GM23338 (cell line): ENCODE data around the gene DNASE1. TPM values are rescaled to one million over a fixed set of nuclear protein-coding genes. Genes with fewer than 3 reads are reported as not detected.

Experiments used
- ATAC-seq: fragments of 200-7000 bp; cut with Tn5 transposase; 3 replicates; pipeline ENCODE4 v1.9.1; 2020
- DNase-seq: peaks from one replicate; pipeline ENCODE4 v3.0.0-alpha.2; 2015; ENCODE audit warnings: low spot score
- H2AFZ ChIP-seq: fragments of 200-600 bp; sonication (generic); 2 replicates; pipeline ENCODE4 v1.8.0; 2016; ENCODE audit warnings: antibody characterized with exemption, mild to moderate bottlenecking, moderate library complexity
- H3F3A ChIP-seq: fragments of 200-600 bp; sonication (generic); replicated peaks from 2 replicates; pipeline ENCODE4 v1.8.0; 2017; ENCODE audit warnings: antibody characterized with exemption, mixed run types, low read depth
- H3K27ac ChIP-seq: fragments of 200-600 bp; sonication (generic); 2 replicates; pipeline ENCODE4 v1.6.1; 2016; ENCODE audit warnings: low read depth
- H3K27me3 ChIP-seq: fragments of 200-600 bp; sonication (generic); 2 replicates; pipeline ENCODE4 v1.8.0; 2016; ENCODE audit warnings: mild to moderate bottlenecking, mixed run types, moderate library complexity; ENCODE audit not compliant: insufficient read depth
- H3K36me3 ChIP-seq: fragments of 200-600 bp; sonication (generic); 2 replicates; pipeline ENCODE4 v1.8.0; 2016; ENCODE audit warnings: mild to moderate bottlenecking; ENCODE audit not compliant: insufficient read depth
- H3K4me1 ChIP-seq: fragments of 200-600 bp; sonication (generic); 2 replicates; pipeline ENCODE4 v1.8.0; 2016; ENCODE audit warnings: mild to moderate bottlenecking, moderate library complexity; ENCODE audit not compliant: insufficient read depth
- H3K4me2 ChIP-seq: fragments of 200-600 bp; sonication (generic); 2 replicates; pipeline ENCODE4 v1.7.1; 2017; ENCODE audit warnings: mixed run types
- H3K4me3 ChIP-seq: fragments of 200-600 bp; sonication (generic); 2 replicates; pipeline ENCODE4 v1.6.1; 2016; ENCODE audit warnings: mixed run types
- H3K79me2 ChIP-seq: fragments of 200-600 bp; sonication (generic); replicated peaks from 2 replicates; pipeline ENCODE4 v1.8.0; 2017; ENCODE audit warnings: mild to moderate bottlenecking; ENCODE audit not compliant: insufficient read depth
- H3K9me2 ChIP-seq: fragments of 200-600 bp; sonication (generic); 2 replicates; pipeline ENCODE4 v1.8.0; 2017; ENCODE audit not compliant: insufficient read depth
- H4K20me1 ChIP-seq: fragments of 200-600 bp; sonication (generic); replicated peaks from 2 replicates; pipeline ENCODE4 v1.8.0; 2017; ENCODE audit warnings: mild to moderate bottlenecking; ENCODE audit not compliant: insufficient read depth
- H3K27ac Mint-ChIP-seq: 2 replicates; pipeline ENCODE4 v1.8.0; 2020; ENCODE audit warnings: inconsistent platforms, mild to moderate bottlenecking, moderate library complexity, mixed read lengths
- H3K27me3 Mint-ChIP-seq: 3 replicates; pipeline ENCODE4 v1.8.0; 2022; ENCODE audit warnings: low read depth, mild to moderate bottlenecking, moderate library complexity, mixed read lengths, inconsistent platforms; ENCODE audit not compliant: insufficient read depth, poor library complexity
- H3K36me3 Mint-ChIP-seq: 3 replicates; pipeline ENCODE4 v1.8.0; 2021; ENCODE audit warnings: low read depth, mild to moderate bottlenecking, inconsistent platforms, moderate library complexity, mixed read lengths
- H3K4me1 Mint-ChIP-seq: 3 replicates; pipeline ENCODE4 v1.8.0; 2020; ENCODE audit warnings: mild to moderate bottlenecking, inconsistent platforms, mixed read lengths
- H3K4me3 Mint-ChIP-seq: 3 replicates; pipeline ENCODE4 v1.8.0; 2021; ENCODE audit warnings: moderate library complexity, mild to moderate bottlenecking, inconsistent platforms, mixed read lengths
- H3K9me3 Mint-ChIP-seq: 3 replicates; pipeline ENCODE4 v1.8.0; 2020; ENCODE audit warnings: moderate library complexity, mild to moderate bottlenecking, inconsistent platforms, mixed read lengths
- CREB1 ChIP-seq: fragments of 250-450 bp; sonication (Bioruptor Pico); IDR thresholded peaks from 2 replicates; pipeline ENCODE4 v1.5.0; 2020; ENCODE audit warnings: low read depth, mild to moderate bottlenecking, moderate library complexity
- ETS1 ChIP-seq: IDR thresholded peaks from 2 replicates; pipeline ENCODE4 v1.6.1; 2016; ENCODE audit warnings: antibody characterized with exemption
- EZH2 ChIP-seq: fragments of 200-600 bp; sonication (generic); IDR thresholded peaks from one replicate; pipeline ENCODE4 v1.8.0; 2017; ENCODE audit warnings: antibody characterized with exemption, mild to moderate bottlenecking, low read depth; ENCODE audit not compliant: unreplicated experiment
- EZH2phosphoT487 ChIP-seq: fragments of 200-600 bp; sonication (generic); IDR thresholded peaks from one replicate; pipeline ENCODE4 v1.8.1; 2018; ENCODE audit warnings: antibody characterized with exemption; ENCODE audit not compliant: unreplicated experiment
- JUNB ChIP-seq: IDR thresholded peaks from one replicate; pipeline ENCODE4 v1.6.1; 2016; ENCODE audit warnings: antibody characterized with exemption; ENCODE audit not compliant: unreplicated experiment
- NANOG ChIP-seq: IDR thresholded peaks from 2 replicates; pipeline ENCODE4 v1.6.1; 2016; ENCODE audit warnings: antibody characterized with exemption, borderline replicate concordance
- POLR2AphosphoS5 ChIP-seq: IDR thresholded peaks from 2 replicates; pipeline ENCODE4 v1.6.1; 2016; ENCODE audit warnings: antibody characterized with exemption, low read depth
- REST ChIP-seq: IDR thresholded peaks from one replicate; pipeline ENCODE4 v1.6.1; 2018; ENCODE audit warnings: antibody characterized with exemption; ENCODE audit not compliant: unreplicated experiment
- STAT1 ChIP-seq: IDR thresholded peaks from one replicate; pipeline ENCODE4 v1.6.1; 2016; ENCODE audit warnings: antibody characterized with exemption; ENCODE audit not compliant: unreplicated experiment
- ZNF114 ChIP-seq: fragments of 250-450 bp; sonication (Bioruptor Pico); IDR thresholded peaks from 2 replicates; pipeline ENCODE4 v1.5.0; 2020; ENCODE audit warnings: mild to moderate bottlenecking, moderate library complexity
- ZNF331 ChIP-seq: fragments of 250-450 bp; sonication (Bioruptor Pico); IDR thresholded peaks from 2 replicates; pipeline ENCODE4 v1.5.0; 2020; ENCODE audit warnings: low read depth, mild to moderate bottlenecking, moderate library complexity
- ZNF462 ChIP-seq: fragments of 250-450 bp; sonication (Bioruptor Pico); IDR thresholded peaks from 2 replicates; pipeline ENCODE4 v1.5.0; 2020; ENCODE audit warnings: mild to moderate bottlenecking, moderate library complexity
- polyA plus RNA-seq: library from polyadenylated mRNA; unstranded; fragments of >200 nt; fragmentation: Nextera tagmentation; extraction: Ambion mirVana; gene quantifications from 2 replicates; pipeline ENCODE4 v1.2.1, GENCODE V29; 2016
- total RNA-seq: library from RNA; depleted of rRNA; stranded (reverse); fragments of >200 nt; shearing (Covaris generic); gene quantifications from 2 replicates; pipeline ENCODE4 v1.2.3, GENCODE V29; 2014
- TF ChIP-seq, protein P1 (sequence below), 2 experiments: fragments of 200-600 bp in 1 of 2; sonication (generic) in 1 of 2; conservative IDR thresholded peaks; 2 replicates each; pipeline versions ENCODE4 v1.5.1 to v1.6.1; 2016 to 2017; ENCODE audit warnings: antibody characterized with exemption in 2 of 2, low read depth in 2 of 2, mild to moderate bottlenecking in 2 of 2, moderate library complexity in 1 of 2

DNASE1 gene
- total and polyA plus RNA-seq, 2 experiments from 2014 or later: 7.9 to 23.0 TPM

GRCh38 chr16:3645504-3646347 lies 8.8 kb upstream of the DNASE1 start:
- H3K27me3 Mint-ChIP-seq: peaks cover 28% of the 10 kb centered on the region
- Histone ChIP-seq H3K36me3 (no peaks in the 10 kb centered on the region), H4K20me1 (no peaks in the 10 kb centered on the region), H3F3A (0 out of 2 replicates have a peak, but pooled peaks cover 11% of the 10 kb centered on the region), H3K4me1 (peaks cover 14% of the 10 kb centered on the region), H3K27ac (peak overlapping the region; percentile 81), H3K4me2 (peak overlapping the region; percentile 58; the same call in 1 of the 2 replicates), H3K4me3 (no peak overlapping the region), H3K9me2 (no peaks in the 10 kb centered on the region), H3K79me2 (no peaks in the 10 kb centered on the region), H2AFZ (no peak overlapping the region), H3K27me3 (no peaks in the 10 kb centered on the region)
- H3K4me1 Mint-ChIP-seq: peaks cover 28% of the 10 kb centered on the region
- H3K27ac Mint-ChIP-seq: peak overlapping the region; percentile 97
- peak; percentile 83 for DNase-seq
- no peak for TF ChIP-seq REST
- no peak for TF ChIP-seq ZNF331 (CRISPR knock-in tag)
- no peak for TF ChIP-seq EZH2
- TF ChIP-seq EZH2phosphoT487: no peak
- TF ChIP-seq JUNB: no peak
- no peak for TF ChIP-seq ZNF114
- TF ChIP-seq CREB1: no peak
- TF ChIP-seq ETS1: no peak
- TF ChIP-seq STAT1: no peak
- no peak for TF ChIP-seq POLR2AphosphoS5
- TF ChIP-seq NANOG: no peak
- TF ChIP-seq, protein P1, sequence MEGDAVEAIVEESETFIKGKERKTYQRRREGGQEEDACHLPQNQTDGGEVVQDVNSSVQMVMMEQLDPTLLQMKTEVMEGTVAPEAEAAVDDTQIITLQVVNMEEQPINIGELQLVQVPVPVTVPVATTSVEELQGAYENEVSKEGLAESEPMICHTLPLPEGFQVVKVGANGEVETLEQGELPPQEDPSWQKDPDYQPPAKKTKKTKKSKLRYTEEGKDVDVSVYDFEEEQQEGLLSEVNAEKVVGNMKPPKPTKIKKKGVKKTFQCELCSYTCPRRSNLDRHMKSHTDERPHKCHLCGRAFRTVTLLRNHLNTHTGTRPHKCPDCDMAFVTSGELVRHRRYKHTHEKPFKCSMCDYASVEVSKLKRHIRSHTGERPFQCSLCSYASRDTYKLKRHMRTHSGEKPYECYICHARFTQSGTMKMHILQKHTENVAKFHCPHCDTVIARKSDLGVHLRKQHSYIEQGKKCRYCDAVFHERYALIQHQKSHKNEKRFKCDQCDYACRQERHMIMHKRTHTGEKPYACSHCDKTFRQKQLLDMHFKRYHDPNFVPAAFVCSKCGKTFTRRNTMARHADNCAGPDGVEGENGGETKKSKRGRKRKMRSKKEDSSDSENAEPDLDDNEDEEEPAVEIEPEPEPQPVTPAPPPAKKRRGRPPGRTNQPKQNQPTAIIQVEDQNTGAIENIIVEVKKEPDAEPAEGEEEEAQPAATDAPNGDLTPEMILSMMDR (conservative IDR thresholded peaks at IDR 0.05; ENCODE audit: low read depth in 2 of 2): no peak
- TF ChIP-seq ZNF462 (CRISPR knock-in tag): no peak
- H3K9me3 Mint-ChIP-seq: 0 out of 3 replicates have a peak, but pooled peaks cover 3% of the 10 kb centered on the region
- peak; percentile 88 for ATAC-seq
- peaks cover 12% of the 10 kb centered on the region; the same call in 1 of the 3 replicates for H3K36me3 Mint-ChIP-seq
- peak overlapping the region; percentile 46 for H3K4me3 Mint-ChIP-seq
